ENCODE data around the gene PAX8. TPM values are rescaled to one million over a fixed set of nuclear protein-coding genes. Genes with fewer than 3 reads are reported as not detected.
A peak's percentile ranks its signal among the peaks of the same experiment; 100 is the strongest.

PAX8 gene
- total and polyA plus RNA-seq, 4 donors = 0.28 to 5.9 (median 2.3) TPM

DNA sequence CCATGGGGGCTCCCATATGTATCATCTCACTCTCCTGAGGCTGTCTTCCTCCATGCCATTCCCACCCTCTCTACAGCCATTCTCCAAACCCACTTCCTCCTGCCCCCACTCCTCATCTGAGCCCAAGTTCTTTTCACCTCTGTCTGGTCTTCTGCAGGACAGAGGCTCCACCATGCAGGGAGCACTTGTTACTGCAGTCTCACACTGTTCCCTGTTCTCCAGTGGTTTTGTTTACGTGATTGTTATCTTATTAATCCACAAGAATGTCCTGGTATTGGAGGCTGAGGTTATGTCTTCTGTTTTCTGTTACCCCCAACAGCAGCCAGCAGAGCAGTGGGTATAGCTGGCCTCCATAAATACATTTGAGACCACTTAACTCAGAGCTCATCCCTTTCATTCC, 51.4 kb downstream of the PAX8 start:
- Histone ChIP-seq H3K27ac (ENCODE audit: low read depth in 1 of 2, low read length in 1 of 2) (no peak overlapping the region), H3K4me1 (ENCODE audit: control insufficient read depth in 5 of 5, insufficient read depth in 5 of 5, low read length in 5 of 5) (peaks cover 0 to 14% (median 0%) of the 10 kb centered on the region in 5 donors)
- 48 to 71% methylated on average over 1 of the region's 1 CpG for WGBS, 2 donors

DNA sequence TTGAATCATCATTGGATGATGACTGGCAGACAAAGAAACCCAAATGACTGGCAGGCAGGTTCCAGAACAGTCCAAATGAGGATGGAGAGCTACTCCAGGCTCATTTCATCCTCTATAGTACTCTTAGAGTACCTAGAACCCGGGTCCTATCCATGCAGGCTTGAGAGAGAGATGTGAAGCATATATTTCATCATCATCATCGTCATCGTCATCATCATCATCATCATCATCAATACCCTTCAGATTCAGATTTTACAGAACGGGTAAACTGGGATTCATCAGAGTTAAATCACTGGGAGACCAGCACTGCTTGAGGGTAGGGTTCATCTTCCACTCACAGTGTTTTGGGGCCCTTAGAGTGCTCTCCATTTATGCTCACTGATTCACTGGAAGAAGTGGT, 52.3 kb downstream of the PAX8 start:
- no peak overlapping the region for H3K27ac ChIP-seq (ENCODE audit: low read depth in 1 of 2, low read length in 1 of 2)
- no peaks in the 10 kb centered on the region for H3K27me3 ChIP-seq (ENCODE audit: control insufficient read depth in 3 of 3, insufficient read depth in 3 of 3, low read length in 2 of 3)

More for the DNA sequence above, 51.4 kb downstream of the PAX8 start:
- no peaks in the 10 kb centered on the region for H3K36me3 ChIP-seq (ENCODE audit: control insufficient read depth in 4 of 4, insufficient read depth in 4 of 4, low read length in 4 of 4)
- DNase-seq (no peak), ATAC-seq (ENCODE audit: insufficient read depth, low FRiP score) (no peak)
- H3K9me3 ChIP-seq (ENCODE audit: control insufficient read depth in 4 of 4, insufficient read depth in 3 of 4, low read length in 3 of 4) = no peaks in the 10 kb centered on the region
- no peaks in the 10 kb centered on the region for H3K27me3 ChIP-seq (ENCODE audit: control insufficient read depth in 3 of 3, insufficient read depth in 3 of 3, low read length in 2 of 3)
- H3K4me3 ChIP-seq = no peak overlapping the region
- no peak overlapping the region for H3K9ac ChIP-seq (ENCODE audit: insufficient read depth in 1 of 2, low read length in 2 of 2)
- TF ChIP-seq CTCF (IDR thresholded peaks at IDR 0.05; ENCODE audit: control extremely low read depth, extremely low read depth) = no peak

DNA sequence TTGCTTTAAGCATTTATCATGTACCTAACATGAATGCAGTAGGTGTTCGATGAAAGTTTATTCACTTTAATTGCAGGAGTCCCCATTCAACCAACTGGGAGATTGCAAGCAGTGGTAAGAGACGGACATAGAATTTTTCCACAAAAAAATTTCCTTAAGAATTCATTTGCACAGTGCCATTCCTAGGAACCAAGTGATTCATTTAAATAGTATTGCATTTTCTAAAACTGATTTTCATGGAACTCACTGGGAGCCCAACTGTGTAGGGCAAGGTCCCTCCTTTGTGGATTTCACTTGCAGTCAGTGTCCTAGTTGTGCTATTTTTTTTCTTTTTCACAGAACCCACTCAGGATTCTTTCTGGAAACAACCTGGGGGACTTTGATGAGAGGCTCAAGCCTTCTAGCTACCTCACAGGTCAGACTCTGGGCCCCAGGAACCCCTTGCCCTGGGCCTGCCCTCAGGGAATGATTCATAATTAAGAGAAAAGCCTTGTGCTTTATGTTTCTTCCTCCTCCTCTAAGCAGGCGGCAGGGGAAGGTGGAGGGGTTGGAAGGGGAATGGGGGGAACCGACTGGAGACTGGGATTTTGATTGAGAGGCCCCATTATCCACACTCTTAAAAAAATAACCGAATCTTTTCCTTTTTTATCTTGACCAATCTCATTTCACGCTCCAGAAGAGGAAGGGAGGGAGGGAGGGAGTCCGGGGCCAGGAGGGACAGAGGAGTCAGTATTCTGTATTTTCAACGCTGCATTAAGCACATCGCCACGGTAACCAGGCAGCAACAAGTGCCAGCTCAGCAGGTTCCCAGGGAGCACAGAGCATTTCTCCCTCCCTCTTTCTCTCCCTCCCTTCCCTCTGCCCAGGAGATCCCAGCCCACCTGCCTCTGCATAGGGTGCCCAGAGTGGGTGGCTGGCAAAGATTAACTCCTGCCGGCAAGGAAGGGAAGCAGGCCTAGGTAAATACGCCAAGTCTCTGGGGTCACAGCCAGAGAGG, 53.2 kb downstream of the PAX8 start:
- 61 to 65% methylated on average over 12 of the region's 12 CpGs for WGBS, 2 donors
- ATAC-seq (ENCODE audit: insufficient read depth, low FRiP score) (no peak), DNase-seq (peak; percentile 68 to 82 (median 82))
- Histone ChIP-seq H3K4me1 (ENCODE audit: control insufficient read depth in 5 of 5, insufficient read depth in 5 of 5, low read length in 5 of 5) (peaks cover 0 to under 1% (median 0%) of the 10 kb centered on the region in 5 donors), H3K27ac (ENCODE audit: low read depth in 1 of 2, low read length in 1 of 2) (no peak overlapping the region), H3K9ac (ENCODE audit: insufficient read depth in 1 of 2, low read length in 2 of 2) (no peak overlapping the region), H3K4me3 (no peak overlapping the region), H3K36me3 (ENCODE audit: control insufficient read depth in 4 of 4, insufficient read depth in 4 of 4, low read length in 4 of 4) (no peaks in the 10 kb centered on the region), H3K9me3 (ENCODE audit: control insufficient read depth in 4 of 4, insufficient read depth in 3 of 4, low read length in 3 of 4) (no peaks in the 10 kb centered on the region), H3K27me3 (ENCODE audit: control insufficient read depth in 3 of 3, insufficient read depth in 3 of 3, low read length in 2 of 3) (no peaks in the 10 kb centered on the region)
- no peak for TF ChIP-seq CTCF (IDR thresholded peaks at IDR 0.05; ENCODE audit: control extremely low read depth, extremely low read depth)

More for the DNA sequence above, 52.3 kb downstream of the PAX8 start:
- Histone ChIP-seq H3K4me1 (ENCODE audit: control insufficient read depth in 5 of 5, insufficient read depth in 5 of 5, low read length in 5 of 5) (peaks cover 0 to 9% (median 0%) of the 10 kb centered on the region in 5 donors), H3K9me3 (ENCODE audit: control insufficient read depth in 4 of 4, insufficient read depth in 3 of 4, low read length in 3 of 4) (no peaks in the 10 kb centered on the region), H3K9ac (ENCODE audit: insufficient read depth in 1 of 2, low read length in 2 of 2) (no peak overlapping the region), H3K36me3 (ENCODE audit: control insufficient read depth in 4 of 4, insufficient read depth in 4 of 4, low read length in 4 of 4) (no peaks in the 10 kb centered on the region), H3K4me3 (no peak overlapping the region)
- DNase-seq = no peak
- 81 to 97% methylated on average over 4 of the region's 4 CpGs for WGBS, 2 donors
- ATAC-seq (ENCODE audit: insufficient read depth, low FRiP score) = no peak
- TF ChIP-seq CTCF (IDR thresholded peaks at IDR 0.05; ENCODE audit: control extremely low read depth, extremely low read depth) = no peak
